SH-SY5Y (cell line): ENCODE data around the gene CHCHD1.

Experiments used
- GATA2 ChIP-seq: IDR thresholded peaks from 2 replicates; pipeline ENCODE4 v1.6.1; 2011; ENCODE audit warnings: mild to moderate bottlenecking, low read depth, low read length
- GATA3 ChIP-seq: IDR thresholded peaks from 2 replicates; pipeline ENCODE4 v1.6.1; 2011; ENCODE audit warnings: low read depth, mild to moderate bottlenecking, low read length, moderate library complexity

- TF ChIP-seq GATA3 (no peak), GATA2 (no peak)
These were observed at the start of gene CHCHD1 for GRCh38 chr10:73781879-73782748.
